NB4 (cell line): ENCODE measurements around the gene PLEKHB1.

Experiments
- DNase-seq: peaks from one replicate; pipeline ENCODE4 v3.0.0; 2010; ENCODE audit warnings: low read depth
- H3K4me3 ChIP-seq: one replicate; pipeline ENCODE4 v1.5.1; 2011; ENCODE audit warnings: mild to moderate bottlenecking, low read depth, low read length, moderate library complexity
- CTCF ChIP-seq: IDR thresholded peaks from one replicate; pipeline ENCODE4 v1.5.1; 2012; ENCODE audit warnings: low read depth, low read length
- MAX ChIP-seq: IDR thresholded peaks from 2 replicates; pipeline ENCODE4 v1.6.1; 2011; ENCODE audit warnings: low read depth, low read length
- MYC ChIP-seq: IDR thresholded peaks from 2 replicates; pipeline ENCODE4 v1.6.1; 2011; ENCODE audit warnings: low read depth, low read length
- POLR2A ChIP-seq: IDR thresholded peaks from 2 replicates; pipeline ENCODE4 v1.6.1; 2011; ENCODE audit warnings: mild to moderate bottlenecking; ENCODE audit not compliant: insufficient read length; ENCODE audit errors: extremely low read depth

PLEKHB1 gene

GRCh38 chr11:73645121-73645969 is 1.0 kb upstream of the PLEKHB1 start:
- no peak overlapping the region for H3K4me3 ChIP-seq
- TF ChIP-seq MYC (no peak), MAX (no peak), POLR2A (no peak), CTCF (no peak)

GRCh38 chr11:73647459-73648100 is 1.2 kb downstream of the PLEKHB1 start:
- H3K4me3 ChIP-seq = no peak overlapping the region
- peak; percentile 39 for DNase-seq
- TF ChIP-seq POLR2A (no peak), MYC (no peak), MAX (no peak), CTCF (no peak)

More at GRCh38 chr11:73645121-73645969, 1.0 kb upstream of the PLEKHB1 start:
- peak; percentile 37 for DNase-seq

GRCh38 chr11:73648121-73648520 is 1.7 kb downstream of the PLEKHB1 start:
- H3K4me3 ChIP-seq = no peak overlapping the region
- TF ChIP-seq CTCF (no peak), MYC (no peak), POLR2A (no peak), MAX (no peak)

GRCh38 chr11:73648571-73649046 is 2.2 kb downstream of the PLEKHB1 start:
- TF ChIP-seq MYC (no peak), CTCF (no peak), MAX (no peak), POLR2A (no peak)
- peak; percentile 46 for DNase-seq
- H3K4me3 ChIP-seq = no peak overlapping the region

More at GRCh38 chr11:73648121-73648520, 1.7 kb downstream of the PLEKHB1 start:
- no peak for DNase-seq

- H3K4me3 ChIP-seq = no peak overlapping the region
- TF ChIP-seq MYC = no peak
- no peak for TF ChIP-seq CTCF
- no peak for TF ChIP-seq POLR2A
- TF ChIP-seq MAX = no peak
- no peak for DNase-seq
Measured at GRCh38 chr11:73649206-73649605, 2.8 kb downstream of the PLEKHB1 start.
